PC-9 (cell line): ENCODE results near the gene MEF2C. TPM values are rescaled to one million over a fixed set of nuclear protein-coding genes. Genes with fewer than 3 reads are reported as not detected.

Source experiments
- BruUV-seq: library from RNA; stranded (reverse); fragments of 400-500 nt; replicated peaks from 2 replicates; lab custom pipeline; 2021; lab: Mats Ljungman, UMichigan
- CTCF ChIA-PET: fragments of 300-600 bp; sonication (Branson Sonifier 250); formaldehyde crosslinking; loops from one replicate; lab custom pipeline; 2022; ENCODE audit warnings: antibody characterized with exemption; lab: Charles Lee
- POLR2A ChIA-PET: fragments of 300-600 bp; sonication (Branson Sonifier 250); formaldehyde crosslinking; loops from one replicate; lab custom pipeline; 2022; ENCODE audit warnings: antibody characterized with exemption; ENCODE audit not compliant: unreplicated experiment; lab: Charles Lee
- DNase-seq, 2 experiments: peaks; one replicate each; pipeline versions ENCODE4 v3.0.0 to v3.0.0-alpha.2; 2015 to 2022; ENCODE audit warnings: mixed read lengths in 1 of 2
- H2AFZ ChIP-seq: fragments of 200-600 bp; sonication (generic); 2 replicates; pipeline ENCODE4 v1.8.1; 2017; ENCODE audit warnings: antibody characterized with exemption
- H3F3A ChIP-seq: fragments of 200-600 bp; sonication (generic); 2 replicates; pipeline ENCODE4 v1.8.1; 2017; ENCODE audit warnings: antibody characterized with exemption, mild to moderate bottlenecking, low read depth; ENCODE audit not compliant: insufficient read depth
- H3K27ac ChIP-seq: fragments of 200-600 bp; sonication (generic); 2 replicates; pipeline ENCODE4 v1.6.1; 2016; ENCODE audit warnings: mixed run types
- H3K27me3 ChIP-seq: fragments of 200-600 bp; sonication (generic); 2 replicates; pipeline ENCODE4 v1.6.1; 2016; ENCODE audit warnings: low read depth, mixed run types; ENCODE audit not compliant: insufficient read depth
- H3K36me3 ChIP-seq: fragments of 200-600 bp; sonication (generic); 2 replicates; pipeline ENCODE4 v1.6.1; 2016; ENCODE audit warnings: low read depth, mixed run types
- H3K4me1 ChIP-seq: fragments of 200-600 bp; sonication (generic); replicated peaks from 2 replicates; pipeline ENCODE4 v1.6.1; 2016; ENCODE audit warnings: mixed run types; ENCODE audit not compliant: insufficient read depth
- H3K4me2 ChIP-seq: fragments of 200-600 bp; sonication (generic); 2 replicates; pipeline ENCODE4 v1.6.1; 2017; ENCODE audit warnings: mixed run types
- H3K4me3 ChIP-seq: fragments of 200-600 bp; sonication (generic); 2 replicates; pipeline ENCODE4 v1.6.1; 2016; ENCODE audit warnings: mixed run types
- H3K79me2 ChIP-seq: fragments of 200-600 bp; sonication (generic); 2 replicates; pipeline ENCODE4 v1.6.1; 2017; ENCODE audit warnings: low read depth, mixed run types
- H3K9me2 ChIP-seq: fragments of 200-600 bp; sonication (generic); 2 replicates; pipeline ENCODE4 v1.8.1; 2017; ENCODE audit warnings: mild to moderate bottlenecking; ENCODE audit not compliant: insufficient read depth
- H3K9me3 ChIP-seq: fragments of 200-600 bp; sonication (generic); 2 replicates; pipeline ENCODE4 v1.8.1; 2016; ENCODE audit warnings: low read depth; ENCODE audit not compliant: insufficient read depth
- H4K20me1 ChIP-seq: fragments of 200-600 bp; sonication (generic); 2 replicates; pipeline ENCODE4 v1.8.1; 2017; ENCODE audit not compliant: insufficient read depth
- EZH2 ChIP-seq: fragments of 200-600 bp; sonication (generic); IDR thresholded peaks from 2 replicates; pipeline ENCODE4 v1.8.0; 2017; ENCODE audit warnings: antibody characterized with exemption, low read depth
- intact Hi-C: fragments of 100-400 bp; cut with micrococcal nuclease; formaldehyde crosslinking; loops from one replicate; pipeline ENCODE4 v1.10.0; 2022; ENCODE audit not compliant: unreplicated experiment
- total RNA-seq: library from RNA; stranded (reverse); gene quantifications from 2 replicates; pipeline ENCODE4 v1.2.3, GENCODE V29; 2021
- TF ChIP-seq, protein P1 (sequence below): fragments of 200-600 bp; sonication (generic); conservative IDR thresholded peaks from 2 replicates; pipeline ENCODE4 v1.6.1; 2017; ENCODE audit warnings: mixed run types, antibody characterized with exemption, mild to moderate bottlenecking, moderate library complexity

Gene MEF2C
- total RNA-seq, 1 experiment from 2014 or later, result 2.5 TPM

DNA sequence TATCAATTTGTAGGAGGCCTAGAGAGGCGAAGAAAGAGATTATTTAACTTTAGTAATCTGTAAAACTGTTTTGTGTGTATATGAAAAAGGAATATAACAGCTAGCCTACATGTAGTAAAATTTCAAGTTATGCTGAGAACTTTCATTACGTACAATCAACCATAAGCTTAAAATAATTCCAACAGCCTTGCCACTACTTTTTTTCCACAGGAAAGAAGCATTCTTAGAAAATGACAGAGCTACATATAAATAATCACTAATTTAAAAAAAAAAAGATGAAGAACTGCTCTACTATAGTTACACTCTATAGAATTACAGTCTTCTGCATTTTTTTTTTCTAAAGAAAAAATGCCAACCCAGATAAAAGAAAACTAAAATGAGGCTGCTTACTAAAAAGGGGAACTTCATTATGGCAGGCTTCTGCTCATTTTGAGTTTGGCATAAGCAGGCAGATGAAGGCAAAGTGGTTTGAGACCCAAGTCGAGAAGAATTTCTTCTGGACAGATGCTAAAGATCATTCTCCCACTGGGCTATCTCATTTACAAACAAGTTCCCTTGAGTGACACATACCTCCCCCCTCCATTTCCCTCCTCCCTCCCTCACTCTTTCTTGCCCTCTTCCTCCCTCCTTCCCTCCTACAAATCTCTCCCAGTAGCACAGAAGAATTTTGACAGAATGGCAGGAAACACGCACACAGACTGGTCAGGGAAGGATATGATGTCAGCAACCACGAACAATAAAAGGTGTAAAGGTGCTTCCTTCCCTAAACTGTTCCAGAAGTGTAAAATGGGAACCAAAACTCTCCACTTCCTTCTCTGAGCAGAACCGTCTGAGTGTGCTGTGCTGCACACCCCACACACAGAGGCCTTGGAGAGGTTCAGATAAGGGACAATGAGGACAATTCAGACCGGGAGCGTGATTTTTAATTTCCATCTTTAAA, 56.1 kb downstream of the MEF2C start:
- Histone ChIP-seq H3K79me2 (no peaks in the 10 kb centered on the region), H2AFZ (no peak overlapping the region), H3F3A (no peaks in the 10 kb centered on the region), H3K36me3 (no peaks in the 10 kb centered on the region), H3K4me3 (no peak overlapping the region), H3K4me1 (no peaks in the 10 kb centered on the region), H3K9me2 (no peaks in the 10 kb centered on the region), H3K27ac (no peak overlapping the region), H4K20me1 (no peaks in the 10 kb centered on the region), H3K27me3 (no peaks in the 10 kb centered on the region), H3K4me2 (no peak overlapping the region), H3K9me3 (no peaks in the 10 kb centered on the region)
- CTCF ChIA-PET, result interaction anchor here (1.2 kb wide), 1 partner anchor 19 kb away, joined by 3 read pairs; no protein-coding TSS in a partner anchor
- TF ChIP-seq, protein P1, sequence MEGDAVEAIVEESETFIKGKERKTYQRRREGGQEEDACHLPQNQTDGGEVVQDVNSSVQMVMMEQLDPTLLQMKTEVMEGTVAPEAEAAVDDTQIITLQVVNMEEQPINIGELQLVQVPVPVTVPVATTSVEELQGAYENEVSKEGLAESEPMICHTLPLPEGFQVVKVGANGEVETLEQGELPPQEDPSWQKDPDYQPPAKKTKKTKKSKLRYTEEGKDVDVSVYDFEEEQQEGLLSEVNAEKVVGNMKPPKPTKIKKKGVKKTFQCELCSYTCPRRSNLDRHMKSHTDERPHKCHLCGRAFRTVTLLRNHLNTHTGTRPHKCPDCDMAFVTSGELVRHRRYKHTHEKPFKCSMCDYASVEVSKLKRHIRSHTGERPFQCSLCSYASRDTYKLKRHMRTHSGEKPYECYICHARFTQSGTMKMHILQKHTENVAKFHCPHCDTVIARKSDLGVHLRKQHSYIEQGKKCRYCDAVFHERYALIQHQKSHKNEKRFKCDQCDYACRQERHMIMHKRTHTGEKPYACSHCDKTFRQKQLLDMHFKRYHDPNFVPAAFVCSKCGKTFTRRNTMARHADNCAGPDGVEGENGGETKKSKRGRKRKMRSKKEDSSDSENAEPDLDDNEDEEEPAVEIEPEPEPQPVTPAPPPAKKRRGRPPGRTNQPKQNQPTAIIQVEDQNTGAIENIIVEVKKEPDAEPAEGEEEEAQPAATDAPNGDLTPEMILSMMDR, result no peak
- TF ChIP-seq EZH2, result no peak
- intact Hi-C loops, result no loop called here
- BruUV-seq, result no TSS peak
- no peak for DNase-seq
- POLR2A ChIA-PET, result no interaction called here

DNA sequence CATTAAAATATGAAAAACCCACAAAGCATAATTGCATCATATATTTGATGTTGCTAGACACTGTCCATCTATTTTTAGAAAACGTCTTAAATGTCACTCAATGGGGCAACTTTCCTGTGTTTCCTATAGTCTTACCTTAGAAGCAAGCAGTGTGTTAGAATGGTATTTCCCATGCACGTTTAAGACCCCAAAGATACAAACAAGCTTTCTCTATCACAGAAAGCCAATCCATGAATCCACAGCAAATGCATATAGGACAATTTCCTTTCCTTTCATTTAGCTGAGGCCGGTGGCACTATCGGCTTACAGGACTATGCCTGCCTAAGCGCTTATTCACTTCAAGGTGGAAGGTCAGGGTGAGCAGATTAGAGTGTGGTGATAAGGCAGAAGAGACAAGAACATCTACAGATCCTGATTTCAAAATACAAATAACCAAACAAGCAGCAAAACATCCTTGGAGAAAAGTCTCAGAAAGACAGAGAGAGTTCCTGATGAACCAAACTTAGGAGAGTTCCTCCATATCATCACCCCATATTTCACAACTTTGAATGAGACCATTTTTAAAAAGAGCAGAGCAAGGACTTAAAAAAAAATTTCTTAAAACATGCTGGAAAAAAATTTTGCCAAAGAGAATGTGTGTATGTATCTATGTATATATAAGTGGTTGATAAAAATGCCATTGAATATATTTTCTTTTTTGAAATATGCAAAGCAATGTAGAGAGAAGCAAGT, 57.2 kb downstream of the MEF2C start:
- no TSS peak for BruUV-seq
- no peak overlapping the region for H3K4me3 ChIP-seq
- no peaks in the 10 kb centered on the region for H3K79me2 ChIP-seq
- H3K9me2 ChIP-seq, result no peaks in the 10 kb centered on the region
- no peak for TF ChIP-seq EZH2
- TF ChIP-seq, protein P1, result no peak
- H3K9me3 ChIP-seq, result no peaks in the 10 kb centered on the region
- intact Hi-C loops, result no loop called here
- no peak for DNase-seq
- no peak overlapping the region for H3K27ac ChIP-seq
- H3K4me2 ChIP-seq, result no peak overlapping the region
- no peak overlapping the region for H2AFZ ChIP-seq
- H3K4me1 ChIP-seq, result no peaks in the 10 kb centered on the region
- POLR2A ChIA-PET, result interaction anchor here (0.6 kb wide), 1 partner anchor 1591 kb away, joined by 7 read pairs; no protein-coding TSS in a partner anchor
- no peaks in the 10 kb centered on the region for H3K27me3 ChIP-seq
- no peaks in the 10 kb centered on the region for H3F3A ChIP-seq
- CTCF ChIA-PET, result interaction anchor here (1.2 kb wide), 1 partner anchor 18 kb away, joined by 3 read pairs; no protein-coding TSS in a partner anchor
- H3K36me3 ChIP-seq, result no peaks in the 10 kb centered on the region
- no peaks in the 10 kb centered on the region for H4K20me1 ChIP-seq

DNA sequence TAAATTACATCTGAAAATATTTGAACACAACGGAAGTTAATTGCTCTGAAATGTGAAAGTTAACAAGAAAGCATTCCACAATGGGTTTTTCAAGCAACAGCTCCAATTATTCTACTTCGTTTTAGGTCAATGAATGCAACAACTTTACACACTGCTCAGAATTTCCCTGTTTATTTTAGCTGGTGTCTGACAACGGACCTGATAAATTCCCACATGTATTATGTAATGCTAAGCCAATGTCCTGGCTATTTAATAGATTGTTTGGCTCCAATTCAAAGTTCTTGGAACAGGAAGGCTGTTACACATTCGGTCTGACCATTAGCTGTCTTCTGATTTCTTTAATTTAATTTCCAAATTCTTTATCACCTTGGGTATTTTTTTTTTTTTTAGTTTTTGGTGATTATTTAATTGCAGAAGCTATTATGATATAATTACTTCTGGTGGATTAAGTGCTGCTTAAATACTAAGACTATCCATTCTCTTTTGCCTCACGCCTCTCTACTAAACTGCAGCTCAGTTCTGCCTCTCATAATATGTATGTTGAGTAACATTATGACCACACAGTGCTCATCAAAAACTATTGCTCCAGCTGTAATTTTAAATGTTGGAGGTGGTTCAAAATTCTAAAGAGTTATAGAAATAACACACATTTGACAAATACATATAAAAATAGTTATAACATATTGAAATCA, 57.9 kb downstream of the MEF2C start:
- no peak for DNase-seq
- Histone ChIP-seq H4K20me1 (no peaks in the 10 kb centered on the region), H3K9me2 (no peaks in the 10 kb centered on the region), H3K36me3 (no peaks in the 10 kb centered on the region), H3K9me3 (no peaks in the 10 kb centered on the region), H3F3A (no peaks in the 10 kb centered on the region), H3K4me1 (no peaks in the 10 kb centered on the region), H3K27me3 (no peaks in the 10 kb centered on the region), H3K4me3 (no peak overlapping the region), H2AFZ (no peak overlapping the region), H3K27ac (no peak overlapping the region), H3K4me2 (no peak overlapping the region), H3K79me2 (no peaks in the 10 kb centered on the region)
- TF ChIP-seq EZH2, result no peak
- TF ChIP-seq, protein P1, result no peak
- BruUV-seq, result no TSS peak
- ChIA-PET CTCF (no interaction called here), POLR2A (no interaction called here)
- intact Hi-C loops, result no loop called here
